ENCODE measurements around the gene CACNA1D.

CACNA1D gene

GRCh38 chr3:53490459-53490968 is 3.9 kb upstream of the CACNA1D start:
- Histone ChIP-seq H3K36me3 (ENCODE audit: insufficient read depth, low read length) (no peaks in the 10 kb centered on the region), H3K4me3 (no peak overlapping the region), H3K27ac (no peak overlapping the region), H3K9me3 (ENCODE audit: low read depth, low read length) (no peaks in the 10 kb centered on the region), H3K9ac (ENCODE audit: insufficient read length) (no peak overlapping the region)
- TF ChIP-seq POLR2AphosphoS5 (IDR thresholded peaks at IDR 0.05; ENCODE audit: borderline replicate concordance, low read depth, low read length) (no peak), FOXP2 (optimal IDR thresholded peaks at IDR 0.05; ENCODE audit: control extremely low read depth, extremely low read length, insufficient read depth) (no peak), EZH2 (IDR thresholded peaks at IDR 0.05) (no peak)
- DNase-seq (ENCODE audit: low read depth, low spot score) = no peak

GRCh38 chr3:53491276-53491675 is 3.1 kb upstream of the CACNA1D start:
- Histone ChIP-seq H3K9me3 (ENCODE audit: low read depth, low read length) (no peaks in the 10 kb centered on the region), H3K9ac (ENCODE audit: insufficient read length) (no peak overlapping the region), H3K27ac (no peak overlapping the region), H3K36me3 (ENCODE audit: insufficient read depth, low read length) (no peaks in the 10 kb centered on the region), H3K4me3 (no peak overlapping the region)
- DNase-seq (ENCODE audit: low read depth, low spot score) = no peak
- no peak for TF ChIP-seq EZH2 (IDR thresholded peaks at IDR 0.05)

DNA sequence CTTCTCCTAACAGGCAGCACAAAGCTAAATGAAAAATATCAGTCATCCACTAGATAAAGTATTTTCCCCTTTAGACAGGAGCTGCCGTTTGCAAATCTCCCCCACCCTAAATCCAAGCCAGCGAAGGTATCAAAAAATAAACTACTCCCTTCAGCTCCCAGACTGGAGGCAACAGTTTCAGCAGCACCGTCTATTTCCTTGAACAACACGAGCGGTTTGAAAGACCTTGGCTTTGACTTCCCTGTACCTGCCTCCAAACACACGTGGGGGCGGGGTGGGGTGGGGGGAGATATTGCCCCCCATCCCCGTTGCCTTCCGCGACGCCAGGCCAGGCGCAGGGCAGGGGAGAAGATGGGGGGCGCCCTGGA is 832 bp upstream of the CACNA1D start:
- DNase-seq (ENCODE audit: low read depth, low spot score) = no peak
- no peak overlapping the region for H3K27ac ChIP-seq
- no peak for TF ChIP-seq POLR2AphosphoS5 (IDR thresholded peaks at IDR 0.05; ENCODE audit: borderline replicate concordance, low read depth, low read length)
- H3K4me3 ChIP-seq = no peak overlapping the region
- H3K9me3 ChIP-seq (ENCODE audit: low read depth, low read length) = no peaks in the 10 kb centered on the region
- no peaks in the 10 kb centered on the region for H3K36me3 ChIP-seq (ENCODE audit: insufficient read depth, low read length)
- no peak overlapping the region for H3K9ac ChIP-seq (ENCODE audit: insufficient read length)

GRCh38 chr3:53495146-53495519 is 722 bp downstream of the CACNA1D start:
- DNase-seq (ENCODE audit: low read depth, low spot score) = no peak
- H3K27ac ChIP-seq = no peak overlapping the region
- H3K9me3 ChIP-seq (ENCODE audit: low read depth, low read length) = no peaks in the 10 kb centered on the region
- H3K36me3 ChIP-seq (ENCODE audit: insufficient read depth, low read length) = no peaks in the 10 kb centered on the region
- no peak overlapping the region for H3K9ac ChIP-seq (ENCODE audit: insufficient read length)
- H3K4me3 ChIP-seq = no peak overlapping the region
- TF ChIP-seq FOXP2 (optimal IDR thresholded peaks at IDR 0.05; ENCODE audit: control extremely low read depth, extremely low read length, insufficient read depth) (no peak), POLR2AphosphoS5 (IDR thresholded peaks at IDR 0.05; ENCODE audit: borderline replicate concordance, low read depth, low read length) (no peak), EZH2 (IDR thresholded peaks at IDR 0.05) (no peak)

DNA sequence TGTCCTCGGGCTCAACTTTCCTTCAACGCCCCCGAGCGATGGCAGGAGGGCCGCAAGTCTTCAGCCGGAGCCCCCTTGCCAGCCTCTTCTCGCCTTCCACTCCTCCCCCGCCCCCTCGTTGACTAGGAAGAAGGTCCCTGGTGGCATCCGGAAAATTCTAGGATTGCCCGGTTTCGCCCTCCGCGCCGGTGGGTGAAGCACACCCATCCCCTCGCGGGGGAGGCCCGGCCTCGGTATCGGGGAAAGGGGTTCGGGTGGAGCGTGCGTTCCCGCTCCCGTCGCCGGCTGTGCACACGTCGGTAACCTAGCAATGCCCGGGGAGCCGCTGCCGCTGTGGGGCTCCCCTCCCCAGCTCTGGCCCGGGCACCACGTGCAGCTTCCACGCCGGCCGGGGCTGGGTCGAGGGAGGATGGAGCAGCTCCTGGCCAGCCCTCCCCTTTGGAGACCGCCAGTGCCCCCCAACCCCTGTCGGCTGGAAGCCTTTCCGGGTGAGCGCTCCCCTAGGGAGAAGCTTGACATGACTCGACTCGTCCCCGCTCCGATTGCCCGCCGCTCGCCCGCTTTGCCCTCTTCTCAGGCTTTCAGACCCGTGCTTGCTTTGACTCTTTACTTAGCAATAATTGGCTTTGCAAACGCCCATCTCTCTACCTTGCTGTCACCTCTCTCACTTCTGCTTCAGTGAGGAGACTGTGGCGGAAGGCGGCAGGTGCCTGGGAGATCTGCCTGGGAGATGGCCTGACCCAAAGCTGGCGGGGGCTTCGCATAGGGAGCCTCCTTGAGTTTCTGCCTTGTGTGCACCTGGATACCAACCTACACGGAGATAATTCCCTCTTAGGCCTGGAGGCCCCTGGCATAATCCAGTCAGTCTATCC is 1.3 kb downstream of the CACNA1D start:
- TF ChIP-seq FOXP2 (optimal IDR thresholded peaks at IDR 0.05; ENCODE audit: control extremely low read depth, extremely low read length, insufficient read depth) (no peak), POLR2AphosphoS5 (IDR thresholded peaks at IDR 0.05; ENCODE audit: borderline replicate concordance, low read depth, low read length) (no peak), EZH2 (IDR thresholded peaks at IDR 0.05) (no peak)
- H3K27ac ChIP-seq = no peak overlapping the region
- no peak overlapping the region for H3K4me3 ChIP-seq
- H3K36me3 ChIP-seq (ENCODE audit: insufficient read depth, low read length) = no peaks in the 10 kb centered on the region
- DNase-seq (ENCODE audit: low read depth, low spot score) = no peak
- no peak overlapping the region for H3K9ac ChIP-seq (ENCODE audit: insufficient read length)
- H3K9me3 ChIP-seq (ENCODE audit: low read depth, low read length) = no peaks in the 10 kb centered on the region

GRCh38 chr3:53496392-53496670 is 1.9 kb downstream of the CACNA1D start:
- no peak overlapping the region for H3K9ac ChIP-seq (ENCODE audit: insufficient read length)
- no peaks in the 10 kb centered on the region for H3K9me3 ChIP-seq (ENCODE audit: low read depth, low read length)
- H3K36me3 ChIP-seq (ENCODE audit: insufficient read depth, low read length) = no peaks in the 10 kb centered on the region
- no peak for DNase-seq (ENCODE audit: low read depth, low spot score)
- no peak overlapping the region for H3K4me3 ChIP-seq
- no peak for TF ChIP-seq POLR2AphosphoS5 (IDR thresholded peaks at IDR 0.05; ENCODE audit: borderline replicate concordance, low read depth, low read length)
- no peak for TF ChIP-seq FOXP2 (optimal IDR thresholded peaks at IDR 0.05; ENCODE audit: control extremely low read depth, extremely low read length, insufficient read depth)
- TF ChIP-seq EZH2 (IDR thresholded peaks at IDR 0.05) = no peak
- H3K27ac ChIP-seq = no peak overlapping the region

DNA sequence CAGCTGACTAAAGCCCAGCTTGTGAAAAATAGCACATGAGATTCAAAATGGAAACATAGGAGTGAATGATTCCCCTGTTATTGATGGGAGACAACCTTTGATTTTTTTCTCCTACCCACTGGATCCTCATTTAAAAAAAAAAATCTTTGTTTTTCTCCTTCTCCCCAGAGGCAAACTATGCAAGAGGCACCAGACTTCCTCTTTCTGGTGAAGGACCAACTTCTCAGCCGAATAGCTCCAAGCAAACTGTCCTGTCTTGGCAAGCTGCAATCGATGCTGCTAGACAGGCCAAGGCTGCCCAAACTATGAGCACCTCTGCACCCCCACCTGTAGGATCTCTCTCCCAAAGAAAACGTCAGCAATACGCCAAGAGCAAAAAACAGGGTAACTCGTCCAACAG is 2.6 kb downstream of the CACNA1D start:
- Histone ChIP-seq H3K36me3 (ENCODE audit: insufficient read depth, low read length) (no peaks in the 10 kb centered on the region), H3K27ac (no peak overlapping the region), H3K4me3 (no peak overlapping the region), H3K9ac (ENCODE audit: insufficient read length) (no peak overlapping the region), H3K9me3 (ENCODE audit: low read depth, low read length) (no peaks in the 10 kb centered on the region)
- DNase-seq (ENCODE audit: low read depth, low spot score) = no peak
- TF ChIP-seq FOXP2 (optimal IDR thresholded peaks at IDR 0.05; ENCODE audit: control extremely low read depth, extremely low read length, insufficient read depth) (no peak), POLR2AphosphoS5 (IDR thresholded peaks at IDR 0.05; ENCODE audit: borderline replicate concordance, low read depth, low read length) (no peak), EZH2 (IDR thresholded peaks at IDR 0.05) (no peak)

GRCh38 chr3:53498806-53499641 is 4.6 kb downstream of the CACNA1D start:
- no peak for DNase-seq (ENCODE audit: low read depth, low spot score)
- no peak overlapping the region for H3K27ac ChIP-seq
- TF ChIP-seq POLR2AphosphoS5 (IDR thresholded peaks at IDR 0.05; ENCODE audit: borderline replicate concordance, low read depth, low read length) (no peak), FOXP2 (optimal IDR thresholded peaks at IDR 0.05; ENCODE audit: control extremely low read depth, extremely low read length, insufficient read depth) (no peak), EZH2 (IDR thresholded peaks at IDR 0.05) (no peak)

More at GRCh38 chr3:53498806-53499641, 4.6 kb downstream of the CACNA1D start:
- H3K36me3 ChIP-seq (ENCODE audit: insufficient read depth, low read length) = no peaks in the 10 kb centered on the region
- no peak overlapping the region for H3K9ac ChIP-seq (ENCODE audit: insufficient read length)
- no peaks in the 10 kb centered on the region for H3K9me3 ChIP-seq (ENCODE audit: low read depth, low read length)
- no peak overlapping the region for H3K4me3 ChIP-seq
